NCI-H748 (cell line): ENCODE data around the gene DYDC2.
"Not testable (repeated sequence)": the region's sequence is repeated elsewhere in the genome, so short reads cannot be mapped to it uniquely, and the experiment has no call there.

ENCODE experiments used
- DNase-seq: peaks from one replicate; lab custom pipeline; 2025; ENCODE audit not compliant: unreplicated experiment; lab: John Stamatoyannopoulos, UW

DYDC2 gene

GRCh38 chr10:80411681-80412220, 55.2 kb downstream of the DYDC2 start:
- DNase-seq: no peak

GRCh38 chr10:80412486-80412885, 55.9 kb downstream of the DYDC2 start:
- no peak for DNase-seq

GRCh38 chr10:80413271-80413996, 56.9 kb downstream of the DYDC2 start:
- peak; percentile 18 for DNase-seq

GRCh38 chr10:80414142-80414895, 57.7 kb downstream of the DYDC2 start:
- peak; percentile 76 for DNase-seq

GRCh38 chr10:80415734-80416478, 59.3 kb downstream of the DYDC2 start:
- no peak for DNase-seq

- DNase-seq: no peak
These were observed 60.0 kb downstream of the DYDC2 start for GRCh38 chr10:80416479-80417098.

GRCh38 chr10:80417256-80417655, 60.7 kb downstream of the DYDC2 start:
- DNase-seq: not testable (repeated sequence)
